ENCODE measurements around the gene RAB18. TPM values are rescaled to one million over a fixed set of nuclear protein-coding genes. Genes with fewer than 3 reads are reported as not detected.

The RAB18 gene
- total and polyA plus RNA-seq, 11 donors = 28.4 to 145 (median 125) TPM

- Histone ChIP-seq H3K4me1 (no peaks in the 10 kb centered on the region), H3K27me3 (peaks cover 0 to 16% (median 0%) of the 10 kb centered on the region in 9 donors), H3K9me3 (peaks cover 0 to 16% (median 3%) of the 10 kb centered on the region in 12 donors), H3K27ac (no peak overlapping the region), H3K4me3 (no peak overlapping the region), H3K36me3 (no peaks in the 10 kb centered on the region)
- TF ChIP-seq CTCF (IDR thresholded peaks at IDR 0.05) = no peak
- TF ChIP-seq POLR2A (IDR thresholded peaks at IDR 0.05) = no peak
- intact Hi-C loops (cut with DNase I) = no loop called here
- ATAC-seq = no peak
- 65 to 83% (median 78%) methylated on average over 1 of the region's 1 CpG for WGBS, 4 donors
- DNase-seq = no peak
Observed at GRCh38 chr10:27494116-27494805, 9.8 kb upstream of the RAB18 start.

- H3K4me3 ChIP-seq = no peak overlapping the region
- H3K9me3 ChIP-seq = peaks cover 0 to 8% (median 0%) of the 10 kb centered on the region in 12 donors
- no peak overlapping the region for H3K27ac ChIP-seq
- no peak for DNase-seq
- H3K4me1 ChIP-seq = no peaks in the 10 kb centered on the region
- 73 to 85% (median 81%) methylated on average over 4 of the region's 4 CpGs for WGBS, 4 donors
- peaks cover 0 to 9% (median 0%) of the 10 kb centered on the region in 9 donors for H3K27me3 ChIP-seq
- intact Hi-C loops (cut with DNase I) = no loop called here
- ATAC-seq = no peak
- no peaks in the 10 kb centered on the region for H3K36me3 ChIP-seq
- TF ChIP-seq CTCF (IDR thresholded peaks at IDR 0.05) (no peak), POLR2A (IDR thresholded peaks at IDR 0.05) (no peak)
Observed at GRCh38 chr10:27496137-27496536, 8.0 kb upstream of the RAB18 start.

DNA sequence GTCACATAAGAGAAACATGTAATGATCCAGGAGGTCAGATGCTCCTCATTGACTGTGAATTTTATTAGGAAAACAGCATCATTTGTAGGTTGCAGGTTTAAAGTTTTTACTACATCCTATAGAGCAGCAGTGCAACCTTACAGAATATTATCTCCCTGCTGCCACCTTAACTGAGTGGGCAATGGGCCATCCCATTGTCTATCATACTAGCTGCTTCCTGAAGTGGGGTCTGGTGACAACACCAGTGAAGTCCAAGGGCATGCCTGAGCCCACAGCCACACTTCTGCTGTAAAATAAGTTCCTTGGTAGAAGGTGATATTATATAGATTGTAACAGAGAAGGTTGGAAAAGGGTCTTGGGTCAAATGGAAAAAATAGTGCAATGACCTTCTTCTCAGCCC is 4.0 kb upstream of the RAB18 start:
- Histone ChIP-seq H3K9me3 (peaks cover 0 to 3% (median 0%) of the 10 kb centered on the region in 12 donors), H3K36me3 (no peaks in the 10 kb centered on the region), H3K27ac (no peak overlapping the region), H3K4me3 (no peak overlapping the region), H3K27me3 (peaks cover 0 to under 1% (median 0%) of the 10 kb centered on the region in 9 donors), H3K4me1 (peaks cover 0 to 7% (median 4%) of the 10 kb centered on the region in 12 donors)
- no peak for TF ChIP-seq POLR2A (IDR thresholded peaks at IDR 0.05)
- intact Hi-C loops (cut with DNase I) = loop anchor here in 1 of 10 donors (10.0 kb wide), 1 partner anchor 255 kb away; the partner anchor contains the start of gene ACBD5
- DNase-seq (no peak), ATAC-seq (no peak)

GRCh38 chr10:27500886-27501285 is 3.2 kb upstream of the RAB18 start:
- ATAC-seq (no peak), DNase-seq (no peak)
- no peaks in the 10 kb centered on the region for H3K36me3 ChIP-seq
- peaks cover 0 to 3% (median 0%) of the 10 kb centered on the region in 12 donors for H3K9me3 ChIP-seq
- no peak overlapping the region for H3K4me3 ChIP-seq
- intact Hi-C loops (cut with DNase I) = loop anchor here in 1 of 10 donors (10.0 kb wide), 1 partner anchor 256 kb away; the partner anchor contains the start of gene ACBD5
- peaks cover 0 to 15% (median 11%) of the 10 kb centered on the region in 12 donors for H3K4me1 ChIP-seq
- no peaks in the 10 kb centered on the region for H3K27me3 ChIP-seq
- no peak overlapping the region for H3K27ac ChIP-seq
- TF ChIP-seq CTCF (IDR thresholded peaks at IDR 0.05) (no peak), POLR2A (IDR thresholded peaks at IDR 0.05) (no peak)
- 59 to 72% (median 66%) methylated on average over 5 of the region's 5 CpGs for WGBS, 4 donors
